Colon (tissue), 2 donors: ENCODE data around the gene RHOJ.
"Not testable (repeated sequence)": the region's sequence is repeated elsewhere in the genome, so short reads cannot be mapped to it uniquely, and the experiment has no call there.

Experiments
- FAIRE-seq: peaks from 2 replicates; lab custom pipeline; 2012; peaks lifted over from hg19 to GRCh38; lab: Jason Lieb, UNC
- donor health status: control.
- donor health status: control.

RHOJ gene

DNA sequence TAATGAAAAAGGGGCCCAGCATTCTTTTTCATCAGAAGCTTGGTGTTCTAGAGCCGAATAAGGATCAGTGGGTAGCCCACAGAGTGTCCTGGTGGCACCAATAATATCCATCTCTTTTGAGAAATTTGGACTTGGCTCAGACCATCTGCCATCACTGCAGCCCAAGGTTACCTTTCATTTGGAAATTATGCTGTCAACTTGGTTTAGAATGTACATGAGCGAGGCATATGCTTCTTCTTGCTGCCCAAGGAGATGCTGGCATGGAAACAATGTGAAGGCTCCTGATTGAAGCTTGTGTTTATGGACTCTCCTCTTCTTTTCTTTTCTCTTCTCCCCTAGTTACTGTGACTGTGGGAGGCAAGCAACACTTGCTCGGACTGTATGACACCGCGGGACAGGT is 64.5 kb downstream of the RHOJ start:
- no peak for FAIRE-seq

DNA sequence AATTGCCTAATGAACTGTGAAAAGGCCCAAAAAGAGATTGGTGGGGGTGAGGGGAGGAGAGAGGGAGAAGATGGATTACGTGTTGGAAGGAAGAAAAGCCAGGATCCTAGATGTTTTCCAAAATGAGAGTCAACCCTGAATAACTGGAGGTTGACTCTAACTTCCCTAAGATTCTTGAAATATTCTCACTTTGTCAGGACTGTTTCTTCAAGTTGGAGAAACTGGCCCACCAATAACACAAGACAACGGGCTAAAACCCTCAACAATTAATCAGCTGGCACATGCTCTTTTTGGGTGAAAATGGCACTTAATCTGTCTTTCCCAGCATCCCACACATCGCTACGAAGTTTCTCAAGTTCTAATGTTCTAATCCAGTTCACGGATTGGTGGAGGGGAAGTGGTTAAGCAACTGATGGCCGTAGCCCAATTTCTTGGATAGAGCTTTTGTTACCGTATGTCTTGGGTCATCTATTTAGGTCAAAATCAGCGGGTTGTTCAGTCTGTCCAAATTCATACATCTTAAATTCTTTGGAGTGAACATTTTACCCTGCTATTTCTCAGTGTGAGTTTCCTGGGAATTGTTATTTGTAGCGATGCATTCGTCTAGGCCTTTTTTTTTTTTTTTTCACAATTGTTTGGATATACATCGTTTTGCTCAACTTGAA is 65.5 kb downstream of the RHOJ start:
- no peak for FAIRE-seq

DNA sequence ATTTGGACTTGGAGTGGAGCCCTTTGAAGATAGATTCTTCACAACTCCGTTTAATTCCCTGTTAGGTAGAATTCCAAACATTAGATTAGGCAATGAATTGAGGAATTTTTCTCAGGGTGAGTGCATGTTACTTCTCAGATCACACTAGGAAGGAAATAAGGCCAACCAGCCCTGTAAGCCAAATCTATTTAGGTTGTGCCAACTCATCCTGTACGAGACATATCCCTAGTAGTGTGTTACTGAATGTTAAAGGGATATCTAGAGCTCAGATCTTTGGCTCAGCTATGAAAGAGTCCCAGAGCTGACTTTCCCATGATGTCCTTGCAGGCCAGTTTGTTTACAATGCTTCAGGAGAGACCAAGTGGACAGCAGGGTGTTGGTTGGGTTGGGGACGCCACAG is 68.9 kb downstream of the RHOJ start:
- no peak for FAIRE-seq

DNA sequence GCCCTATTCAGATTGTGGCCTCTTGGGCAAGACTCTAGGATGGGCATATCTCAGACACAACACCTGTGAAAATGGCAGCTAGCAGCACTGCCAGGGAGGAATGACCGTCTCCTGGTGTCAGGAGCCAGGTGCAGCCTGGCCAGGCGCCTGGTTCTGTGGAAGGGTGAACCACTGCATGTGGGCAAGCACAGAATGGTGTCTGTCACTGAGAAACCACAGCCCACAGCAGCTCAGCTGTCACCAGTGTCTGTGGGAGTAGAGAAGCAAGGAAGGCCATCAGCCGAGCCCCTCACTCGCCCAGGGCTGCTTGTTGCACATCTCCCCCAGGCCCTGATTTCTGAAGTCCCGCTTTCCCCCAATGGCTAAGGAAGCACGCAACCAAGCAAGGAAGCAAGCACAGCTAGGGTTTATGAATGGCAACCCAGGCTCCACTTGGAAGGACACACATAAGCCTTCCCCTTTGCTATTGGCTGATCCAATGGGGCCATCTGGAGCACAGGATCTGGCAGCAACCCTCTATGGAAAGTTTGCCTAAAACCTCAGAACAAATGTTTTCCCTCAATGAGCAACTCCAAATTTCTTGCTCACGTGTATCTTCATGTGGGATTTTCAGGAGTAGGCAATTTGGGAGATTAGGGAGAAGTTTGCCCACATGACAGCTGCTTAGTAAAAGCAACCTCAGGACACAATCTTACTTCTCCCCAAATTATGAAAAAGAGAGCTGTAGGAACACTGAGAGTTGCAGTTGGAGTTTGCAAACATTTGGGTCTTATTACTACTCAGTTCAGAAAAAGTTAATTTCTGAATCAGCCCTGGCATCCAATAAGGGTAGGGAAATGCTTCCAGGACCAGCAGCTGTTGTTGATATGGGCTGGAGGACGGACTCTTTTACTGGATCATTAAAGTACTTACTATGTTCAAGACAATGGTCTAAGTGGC is 69.7 kb downstream of the RHOJ start:
- FAIRE-seq, result no peak

DNA sequence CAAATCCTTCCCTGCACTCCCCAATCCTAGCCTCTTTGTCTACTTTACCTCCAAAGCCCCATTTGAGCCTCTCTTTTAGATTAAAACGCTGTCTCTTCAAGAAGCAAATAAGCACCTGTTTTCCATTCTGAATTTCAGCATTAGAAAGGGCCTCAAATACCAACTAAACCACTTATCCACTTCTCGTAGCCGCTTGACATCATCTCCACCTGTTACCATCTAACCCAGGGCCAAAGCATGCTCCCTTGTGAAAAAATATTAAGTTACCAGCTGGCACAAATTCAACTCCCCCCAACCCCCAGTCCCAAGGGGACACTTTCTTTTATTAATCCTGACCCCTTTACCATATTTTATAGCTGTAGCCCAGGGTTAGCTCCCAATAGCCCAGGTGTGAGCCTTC is 71.4 kb downstream of the RHOJ start:
- no peak for FAIRE-seq

DNA sequence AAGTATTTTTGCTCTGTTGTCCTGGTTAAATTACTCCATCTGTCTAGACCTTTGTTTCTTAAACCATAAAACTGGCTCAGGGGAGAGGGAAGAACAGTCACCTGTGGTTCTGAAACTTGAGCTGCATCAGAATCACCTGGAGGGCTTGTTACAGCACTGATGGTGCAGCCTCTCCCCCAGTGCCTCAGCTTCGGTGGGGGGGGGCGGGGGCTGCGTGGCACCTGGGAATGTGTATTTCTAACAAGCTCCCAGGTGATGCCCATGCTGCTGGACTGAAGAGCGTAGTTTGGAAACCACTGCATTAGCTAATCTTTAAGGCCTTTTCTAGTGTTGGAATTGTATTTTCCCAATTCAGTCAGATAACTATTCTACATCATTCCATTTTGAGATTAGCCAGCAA is 71.8 kb downstream of the RHOJ start:
- no peak for FAIRE-seq

DNA sequence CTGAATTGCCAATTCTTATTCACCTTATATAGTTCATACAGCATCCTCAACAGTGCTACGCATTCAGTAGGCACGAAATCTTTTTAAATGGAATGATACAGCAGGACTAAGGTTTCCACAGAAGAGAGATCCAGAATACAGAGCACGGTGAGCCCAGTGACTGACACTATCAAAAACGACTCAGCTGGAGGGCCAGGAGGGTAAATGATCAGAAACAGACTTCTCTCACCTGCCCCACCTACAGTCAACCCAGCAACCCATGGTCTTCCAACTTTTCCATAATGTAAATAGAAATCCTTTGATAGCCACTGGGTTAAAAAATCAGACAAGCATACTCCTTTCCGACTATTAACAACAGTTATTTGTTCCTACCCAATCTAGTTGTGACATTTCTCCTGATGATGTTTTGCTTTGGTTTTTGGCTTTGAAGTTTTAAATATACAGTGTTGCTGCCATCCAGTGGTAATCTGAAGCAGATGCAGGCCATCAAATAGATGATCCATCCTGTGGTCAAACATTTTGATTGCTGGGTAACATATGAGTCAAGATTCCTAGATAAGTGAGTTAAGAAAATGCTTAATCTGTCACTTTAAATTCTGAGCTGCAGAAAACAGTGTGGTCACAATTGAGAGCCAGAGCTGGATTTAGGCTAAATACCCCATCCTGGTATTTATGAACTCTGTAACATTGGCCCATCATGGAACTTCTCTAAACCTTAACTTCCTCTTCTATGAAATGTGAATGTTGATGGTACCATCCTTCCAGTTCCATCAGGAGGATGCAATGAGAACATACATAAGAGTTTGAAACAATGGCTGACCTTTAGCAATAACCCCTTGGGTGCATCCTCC is 72.5 kb downstream of the RHOJ start:
- no peak for FAIRE-seq

DNA sequence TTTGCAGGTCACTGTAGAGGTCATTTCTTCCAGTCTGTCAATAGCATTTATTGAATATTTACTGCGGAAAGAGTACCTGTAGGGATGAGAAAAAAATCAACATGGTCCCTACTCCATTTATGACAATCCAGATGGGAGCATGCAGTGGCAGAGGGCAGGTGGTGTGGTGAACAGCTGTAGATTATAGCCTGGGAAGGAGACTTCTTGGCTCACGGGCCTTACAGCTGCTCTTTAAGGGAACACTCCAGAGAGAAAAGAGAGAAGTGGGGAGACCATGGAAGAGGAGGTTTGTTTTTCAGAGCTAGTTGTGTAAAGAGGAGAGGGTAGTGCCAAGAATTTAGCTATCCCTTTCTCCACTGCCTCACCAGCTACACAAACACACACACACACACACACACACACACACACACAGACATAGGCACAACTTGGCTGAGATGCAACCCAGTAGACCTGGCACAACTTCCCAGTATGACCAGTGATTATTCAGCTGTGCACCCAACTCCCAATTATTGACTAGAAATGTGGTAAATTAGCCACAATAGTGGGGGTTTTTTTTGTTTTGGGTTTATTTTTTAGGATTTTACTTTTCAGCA is 73.4 kb downstream of the RHOJ start:
- FAIRE-seq, result no peak

DNA sequence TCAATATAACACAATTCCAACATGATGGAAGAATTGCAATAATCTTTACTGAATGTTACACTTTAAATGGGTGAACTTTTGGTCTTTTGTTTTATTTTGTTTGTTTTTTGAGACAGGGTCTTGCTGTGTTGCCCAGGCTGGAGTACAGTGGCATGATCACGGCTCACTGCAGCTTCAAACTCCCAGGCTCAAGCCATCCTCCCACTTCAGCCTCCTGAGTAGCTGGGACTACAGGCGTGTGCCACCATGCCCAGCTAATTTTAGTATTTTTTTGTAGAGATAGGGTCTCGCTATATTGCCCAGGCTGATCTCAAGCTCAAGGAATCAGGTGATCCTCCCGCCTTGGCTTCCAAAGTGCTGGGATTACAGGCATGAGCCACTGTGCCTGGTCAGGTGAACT is 75.7 kb downstream of the RHOJ start:
- FAIRE-seq, result not testable (repeated sequence)

DNA sequence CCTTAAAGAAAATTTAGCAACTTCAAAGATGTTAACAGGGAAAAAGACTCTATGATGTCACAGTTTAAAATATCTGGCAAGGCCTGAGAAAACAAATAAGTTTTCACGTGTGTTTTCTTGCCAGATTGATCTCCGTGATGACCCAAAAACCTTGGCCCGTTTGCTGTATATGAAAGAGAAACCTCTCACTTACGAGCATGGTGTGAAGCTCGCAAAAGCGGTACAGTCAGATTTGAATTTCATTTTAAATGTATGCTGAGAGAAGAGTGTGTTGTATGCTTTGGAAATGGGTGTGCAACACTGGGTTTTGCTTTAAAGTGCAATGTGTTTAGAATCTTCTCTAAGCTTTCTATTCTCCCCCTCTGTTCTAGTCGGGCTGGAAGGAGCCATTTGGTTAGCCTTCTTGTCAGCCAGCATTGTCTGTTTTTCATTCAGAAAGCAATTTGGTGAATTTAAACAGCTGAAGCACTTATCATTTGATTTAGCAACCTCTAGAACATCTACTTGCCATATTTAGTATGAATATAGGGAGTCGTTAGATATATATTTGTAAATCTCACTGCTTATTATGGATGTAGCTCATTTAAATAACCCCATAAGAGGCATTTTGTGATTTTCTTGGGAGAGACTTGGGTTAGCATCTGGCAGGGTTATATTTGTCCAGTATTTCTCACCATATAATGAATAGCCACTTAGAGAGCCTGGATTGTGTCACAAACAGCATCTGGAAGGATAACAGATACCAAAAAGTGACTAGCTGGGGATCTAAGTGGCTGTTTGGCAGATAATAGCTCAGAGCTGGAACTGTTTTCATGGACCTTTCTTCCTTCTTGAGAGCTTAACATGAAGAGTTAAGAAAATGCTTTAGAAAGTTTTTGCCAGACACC is 79.0 kb downstream of the RHOJ start:
- no peak for FAIRE-seq

DNA sequence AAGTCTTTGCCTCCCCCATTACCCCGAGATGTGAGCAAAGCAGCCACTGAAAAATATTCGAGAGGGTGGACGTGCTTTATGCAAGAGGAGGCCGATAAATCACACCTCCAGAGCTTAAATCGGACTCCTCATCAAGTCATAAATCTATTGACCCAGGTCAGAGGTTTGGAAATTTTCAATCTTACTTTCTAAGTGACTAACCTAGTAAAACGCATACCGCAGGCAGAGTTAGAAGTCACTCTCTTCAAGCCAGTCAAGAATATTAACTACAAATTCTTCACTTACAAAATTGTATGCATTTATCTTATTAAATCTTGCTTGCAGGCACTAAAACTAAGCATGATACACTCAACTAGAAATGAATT is 79.6 kb downstream of the RHOJ start:
- FAIRE-seq, result no peak

DNA sequence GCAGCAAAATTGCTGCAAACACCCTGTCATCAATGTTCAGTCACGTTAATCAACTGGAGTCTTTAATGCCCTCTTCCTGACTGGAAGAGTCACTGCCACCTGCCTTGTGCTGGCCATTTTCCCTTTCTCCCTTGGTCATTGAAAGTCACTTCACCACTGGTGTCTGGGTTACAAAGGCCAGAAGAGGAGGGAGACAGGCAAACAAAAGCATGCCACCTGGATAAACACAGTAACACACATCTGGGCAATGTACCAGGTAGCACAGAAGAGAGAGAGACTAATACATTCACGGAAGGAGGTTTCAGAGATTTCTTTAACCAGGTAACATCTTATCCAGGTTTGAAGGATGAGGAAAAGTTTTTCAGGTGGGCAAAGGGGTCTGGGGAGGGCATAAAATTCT is 81.8 kb downstream of the RHOJ start:
- FAIRE-seq, result no peak

DNA sequence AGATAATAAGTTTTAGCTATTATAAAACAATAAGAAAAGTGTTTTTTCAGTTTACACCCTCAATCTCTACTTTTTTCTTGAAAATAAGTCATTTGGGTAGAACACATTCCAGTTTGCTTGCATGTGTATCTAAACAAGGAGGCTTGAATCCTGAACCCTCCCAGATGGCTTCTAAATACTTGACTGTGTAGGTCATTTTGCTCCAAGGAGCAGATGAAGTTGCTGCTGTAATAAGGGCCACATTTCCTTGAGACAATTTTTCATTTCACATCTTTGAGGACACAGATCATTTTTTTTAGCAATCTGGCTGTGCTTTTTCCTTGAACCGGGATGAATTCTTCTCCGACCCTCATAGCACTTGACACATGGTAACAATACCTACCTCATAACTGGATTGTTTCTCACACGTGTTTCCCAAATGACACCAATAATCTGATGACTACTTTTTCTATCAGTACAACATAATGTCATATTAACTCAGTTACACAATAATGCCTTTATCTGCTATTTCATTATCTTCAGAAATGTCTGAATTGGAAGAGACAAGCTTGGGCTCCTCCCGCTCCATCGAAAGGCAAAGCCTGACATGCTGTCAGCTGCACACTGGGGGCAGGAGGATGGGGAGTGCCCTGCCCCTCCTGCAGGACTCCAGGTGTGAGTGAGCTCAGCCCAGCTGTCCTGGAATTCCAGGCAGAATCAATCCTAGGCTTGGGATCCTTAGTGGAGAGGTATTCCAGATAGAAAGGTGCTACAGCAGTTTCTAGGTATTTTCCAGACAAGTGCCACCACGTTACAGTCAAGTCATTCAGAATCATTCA is 83.6 kb downstream of the RHOJ start:
- FAIRE-seq, result no peak

DNA sequence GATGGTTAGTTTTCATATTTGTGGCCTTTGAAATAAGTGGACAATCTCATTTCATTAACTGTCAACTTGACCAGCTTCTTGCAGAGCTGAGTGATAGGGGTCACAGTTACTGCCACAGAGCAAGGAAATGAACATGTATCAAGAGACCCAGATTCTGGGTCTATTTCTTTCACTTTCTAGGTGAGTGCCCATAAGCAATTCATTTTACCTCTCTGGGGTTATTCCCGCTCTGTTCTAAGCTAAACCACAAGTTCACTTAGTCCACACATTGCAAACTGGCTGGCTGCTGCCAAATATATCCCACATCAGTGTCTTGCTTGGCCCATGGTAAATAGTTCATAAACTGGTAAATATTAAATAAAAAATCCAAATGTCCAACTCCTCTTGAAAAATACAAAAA is 84.6 kb downstream of the RHOJ start:
- no peak for FAIRE-seq

DNA sequence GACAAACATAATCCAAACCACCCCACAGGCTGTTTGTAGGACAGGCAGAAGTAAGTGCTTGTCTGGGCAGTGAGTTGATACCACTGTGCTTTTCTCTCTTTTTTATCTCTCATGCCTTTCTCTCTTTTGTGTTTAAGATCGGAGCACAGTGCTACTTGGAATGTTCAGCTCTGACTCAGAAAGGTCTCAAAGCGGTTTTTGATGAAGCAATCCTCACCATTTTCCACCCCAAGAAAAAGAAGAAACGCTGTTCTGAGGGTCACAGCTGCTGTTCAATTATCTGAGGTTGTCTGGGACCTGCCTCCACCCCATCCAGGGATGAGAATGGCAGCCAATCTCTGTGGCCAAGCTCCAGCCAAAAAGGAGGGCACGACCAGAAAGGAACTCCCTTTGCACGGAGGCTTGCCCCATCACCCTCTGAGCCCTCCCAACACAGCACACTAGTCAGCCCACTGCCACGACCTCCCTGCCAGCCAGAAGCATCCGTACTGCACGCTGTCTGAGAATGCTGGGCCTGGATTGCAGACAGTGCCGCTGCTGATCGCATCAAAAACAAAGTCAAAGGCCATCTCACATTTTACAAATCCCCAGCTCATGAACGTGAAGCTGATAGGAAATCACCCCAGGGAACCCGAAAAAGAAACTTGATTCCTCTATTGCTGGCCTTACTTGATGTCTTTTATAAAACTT is 86.6 kb downstream of the RHOJ start:
- no peak for FAIRE-seq

DNA sequence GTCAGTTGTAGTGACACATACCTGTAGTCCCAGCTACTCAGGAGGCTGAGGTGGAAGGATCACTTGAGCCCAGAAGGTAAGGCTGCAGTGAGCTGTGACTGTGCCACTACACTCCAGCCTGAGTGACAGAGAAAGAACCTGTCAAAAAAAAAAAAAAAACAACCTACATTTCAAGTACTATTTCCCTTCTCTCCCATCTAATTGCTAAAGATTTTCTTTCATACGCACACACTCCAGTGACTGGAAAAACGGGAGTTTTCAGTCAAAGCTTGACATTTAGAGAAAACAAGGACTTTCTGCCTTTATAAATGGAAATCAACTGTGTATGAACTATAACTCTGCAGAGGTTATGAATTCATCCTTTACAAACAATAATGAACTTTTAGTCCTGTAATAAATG is 88.6 kb downstream of the RHOJ start:
- no peak for FAIRE-seq

DNA sequence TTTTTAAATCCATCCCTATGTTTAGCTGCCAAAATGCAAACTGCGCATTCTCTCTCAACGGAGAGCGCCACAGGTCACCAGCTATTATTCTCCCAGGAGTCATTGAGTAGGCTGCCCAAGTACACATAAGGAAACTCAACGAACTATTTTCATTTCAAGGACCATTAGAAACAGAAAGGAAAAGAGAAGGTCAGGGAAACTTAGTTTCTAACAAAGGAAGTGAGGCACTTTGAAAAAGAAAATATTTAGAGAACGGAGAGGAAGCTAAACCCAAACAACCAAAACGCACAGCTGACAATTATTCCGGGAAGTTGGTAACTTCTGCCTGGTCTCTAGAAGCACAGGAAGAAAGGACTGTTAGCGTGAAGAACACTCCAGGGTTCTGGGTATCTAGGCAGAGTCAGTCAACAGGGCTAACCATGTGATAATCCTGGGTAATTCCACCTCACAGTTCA is 91.0 kb downstream of the RHOJ start:
- no peak for FAIRE-seq

DNA sequence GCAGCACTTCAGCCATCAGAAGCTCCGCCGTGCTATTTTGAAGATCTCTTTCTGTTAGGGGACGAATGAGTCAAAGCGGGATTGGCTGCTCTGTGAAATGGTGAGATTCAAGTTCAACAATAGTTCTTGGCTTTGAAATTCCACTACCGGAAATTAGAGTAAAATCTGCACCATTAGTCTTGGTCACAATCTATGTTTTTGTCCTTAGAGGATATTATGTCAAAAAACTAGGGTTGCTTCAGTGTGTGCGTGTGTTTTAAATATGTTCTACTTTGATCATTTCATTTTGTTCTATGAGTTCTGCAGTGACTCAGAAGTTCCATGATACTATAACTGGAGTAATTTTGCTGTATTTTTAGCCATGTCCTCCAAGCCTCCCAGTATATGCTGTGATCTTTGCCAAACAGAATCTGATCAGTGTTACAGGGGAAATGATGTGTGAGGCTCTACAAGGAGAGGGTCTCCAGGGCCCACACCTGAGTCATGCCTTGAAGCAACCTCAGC is 91.9 kb downstream of the RHOJ start:
- FAIRE-seq, result no peak

DNA sequence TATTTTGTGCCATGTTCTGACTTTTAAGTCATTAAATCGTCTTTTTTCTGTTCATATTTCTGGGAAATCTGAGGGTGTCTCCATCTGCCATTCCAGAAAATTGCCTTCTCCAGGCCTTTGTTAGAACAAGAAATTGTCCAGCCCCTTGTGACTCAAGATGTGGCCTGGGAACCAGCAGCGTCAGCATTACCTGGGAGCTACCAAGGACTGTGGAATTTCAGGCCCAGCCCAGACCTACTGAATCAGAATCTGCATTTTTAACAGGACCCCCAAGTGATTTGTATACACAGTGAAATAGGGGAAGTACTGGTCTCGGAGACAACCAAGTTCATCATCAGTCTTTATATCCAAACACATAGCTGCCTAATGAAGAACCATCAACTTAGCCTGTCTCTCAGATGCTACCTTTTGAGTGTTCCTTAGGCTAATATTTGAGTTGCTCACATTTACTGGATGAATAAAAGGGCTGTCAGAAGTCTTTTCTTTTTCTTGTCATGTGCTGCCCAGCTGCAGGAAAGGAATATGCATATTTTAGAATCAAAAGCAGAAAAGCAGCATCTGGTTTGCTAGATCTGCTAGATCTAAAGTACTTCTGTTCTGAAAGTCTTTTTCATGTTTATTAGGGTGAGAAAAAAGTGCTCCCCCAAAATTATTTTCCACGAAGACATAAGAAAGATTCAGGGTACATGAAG is 93.3 kb downstream of the RHOJ start:
- FAIRE-seq, result no peak
